GM12878 (cell line): ENCODE results near the gene TRPM6. TPM values are rescaled to one million over a fixed set of nuclear protein-coding genes. Genes with fewer than 3 reads are reported as not detected.

ENCODE experiments used
- ATAC-seq: fragments of 200-7000 bp; cut with Tn5 transposase; 3 replicates; pipeline ENCODE4 v1.9.1; 2020; ENCODE audit warnings: mild to moderate bottlenecking, moderate library complexity
- BruUV-seq: library from RNA; stranded (reverse); fragments of 400-500 nt; replicated peaks from 2 replicates; lab custom pipeline; 2021; lab: Mats Ljungman, UMichigan
- CTCF ChIA-PET: fragments of 300-600 bp; sonication (Branson Sonifier 250); formaldehyde crosslinking; extraction: SDS; loops from one replicate; lab custom pipeline; 2021; ENCODE audit warnings: inconsistent platforms; lab: Yijun Ruan, JAX
- POLR2A ChIA-PET: fragments of 350-600 bp; formaldehyde crosslinking; extraction: SDS; loops from one replicate; lab custom pipeline; 2021; ENCODE audit warnings: inconsistent platforms; lab: Charles Lee
- RAD21 ChIA-PET: fragments of 300-600 bp; sonication (Branson Sonifier 250); formaldehyde crosslinking; loops from one replicate; lab custom pipeline; 2023; ENCODE audit warnings: antibody characterized with exemption; ENCODE audit not compliant: unreplicated experiment; lab: Charles Lee
- SMC1A ChIA-PET: fragments of 300-600 bp; sonication (Branson Sonifier 250); formaldehyde crosslinking; loops from one replicate; lab custom pipeline; 2023; ENCODE audit not compliant: unreplicated experiment, uncharacterized antibody; lab: Charles Lee
- DNase-seq: peaks from one replicate; pipeline ENCODE4 v3.0.0-alpha.2; 2011; ENCODE audit warnings: low read depth, low spot score
- FAIRE-seq: peaks from 3 replicates; lab custom pipeline; 2011; peaks lifted over from hg19 to GRCh38; lab: Jason Lieb, UNC
- H2AFZ ChIP-seq: 2 replicates; pipeline ENCODE4 v1.6.0; 2011; ENCODE audit warnings: low read depth, low read length, control low read depth; ENCODE audit not compliant: control insufficient read depth
- H3K27ac ChIP-seq: 2 replicates; pipeline ENCODE4 v1.5.1; 2011; ENCODE audit warnings: control low read depth; ENCODE audit not compliant: control insufficient read depth, insufficient read depth
- H3K27me3 ChIP-seq, 2 experiments: replicated peaks in 1 of 2; 2 replicates each; pipeline versions ENCODE4 v1.6.0 to v1.6.1; 2011; ENCODE audit warnings: low read length in 1 of 2; ENCODE audit not compliant: control insufficient read depth in 2 of 2, insufficient read depth in 2 of 2
- H3K36me3 ChIP-seq, 2 experiments: 2 replicates each; pipeline ENCODE4 v1.5.1; 2011; ENCODE audit warnings: low read length in 1 of 2; ENCODE audit not compliant: control insufficient read depth in 2 of 2, insufficient read depth in 2 of 2
- H3K4me1 ChIP-seq: 2 replicates; pipeline ENCODE4 v1.6.1; 2011; ENCODE audit warnings: mild to moderate bottlenecking, low read length, moderate library complexity, mixed read lengths; ENCODE audit not compliant: control insufficient read depth, insufficient read depth
- H3K4me2 ChIP-seq: 2 replicates; pipeline ENCODE4 v1.6.0; 2011; ENCODE audit warnings: control low read depth; ENCODE audit not compliant: control insufficient read depth, insufficient read depth
- H3K4me3 ChIP-seq: fragments of 200-600 bp; sonication (generic); 2 replicates; pipeline ENCODE4 v1.5.1; 2016
- H3K79me2 ChIP-seq: 2 replicates; pipeline ENCODE4 v1.6.0; 2011; ENCODE audit warnings: low read length; ENCODE audit not compliant: control insufficient read depth, insufficient read depth
- H3K9ac ChIP-seq: 2 replicates; pipeline ENCODE4 v1.8.0; 2011; ENCODE audit warnings: low read length, control low read depth, mixed read lengths; ENCODE audit not compliant: control insufficient read depth, insufficient read depth
- H3K9me3 ChIP-seq: replicated peaks from 3 replicates; pipeline ENCODE4 v1.5.1; 2011; ENCODE audit warnings: mild to moderate bottlenecking, low read length; ENCODE audit not compliant: control insufficient read depth, insufficient read depth
- H4K20me1 ChIP-seq: 2 replicates; pipeline ENCODE4 v1.6.0; 2011; ENCODE audit not compliant: control insufficient read depth, insufficient read depth
- BACH1 ChIP-seq: fragments of 450-650 bp; IDR thresholded peaks from 2 replicates; pipeline ENCODE4 v1.6.1; 2017; ENCODE audit warnings: mild to moderate bottlenecking, borderline replicate concordance
- HCFC1 ChIP-seq: fragments of 150-350 bp; IDR thresholded peaks from 2 replicates; pipeline ENCODE4 v1.6.1; 2014; ENCODE audit warnings: low read length
- HDGF ChIP-seq: fragments of 450-650 bp; IDR thresholded peaks from 2 replicates; pipeline ENCODE4 v1.6.1; 2016; ENCODE audit warnings: antibody characterized with exemption
- NFXL1 ChIP-seq: fragments of 450-650 bp; IDR thresholded peaks from 2 replicates; pipeline ENCODE4 v1.6.1; 2017; ENCODE audit warnings: antibody characterized with exemption, mild to moderate bottlenecking, borderline replicate concordance
- WGBS: methylation state at CpG from one replicate; pipeline ENCODE4 v1.1.6; 2016; ENCODE audit warnings: low lambda C conversion rate; ENCODE audit not compliant: insufficient replicate concordance, insufficient coverage; ENCODE audit errors: missing lambda C conversion rate; 5-methylcytosine and 5-hydroxymethylcytosine counted together
- in situ Hi-C: fragments of 300-500 bp; cut with MboI; formaldehyde crosslinking; loops from 9 replicates; pipeline ENCODE4 v1.14.3; 2018; ENCODE audit warnings: mixed read lengths
- intact Hi-C: fragments of 100-400 bp; cut with micrococcal nuclease; formaldehyde crosslinking; loops from one replicate; pipeline ENCODE4 v1.14.2; 2022; ENCODE audit not compliant: unreplicated experiment
- polyA plus RNA-seq, 11 experiments: library from polyadenylated mRNA; depleted of rRNA in 4 of 11; unstranded in 6 of 11; stranded (reverse) in 5 of 11; fragments of >200 nt; fragmentation: Nextera tagmentation in 4 of 11; fragmentation: Illumina TruSeq in 1 of 11; extraction: Ambion mirVana in 4 of 11; extraction: Trizol in 1 of 11; gene quantifications; 1 replicate in 1 of 11; 2 replicates in 10 of 11; pipeline versions ENCODE4 v1.2.1 to v1.2.3, GENCODE V29; 2011 to 2016; ENCODE audit warnings: inconsistent platforms in 2 of 11, missing spikeins in 2 of 11, low read depth in 1 of 11
- total RNA-seq, 4 experiments: library from RNA; depleted of rRNA in 3 of 4; stranded (reverse); fragments of >200 nt in 3 of 4; fragmentation: Illumina TruSeq in 1 of 4; extraction: Trizol in 1 of 4; gene quantifications; 2 replicates each; pipeline versions ENCODE4 v1.2.1 to v1.2.3, GENCODE V29; 2013 to 2021
- TF ChIP-seq, protein P1 (sequence below): fragments of 450-650 bp; IDR thresholded peaks from 2 replicates; pipeline ENCODE4 v1.6.1; 2017; ENCODE audit warnings: low read depth, mild to moderate bottlenecking, moderate library complexity
- TF ChIP-seq, protein P2 (sequence below): fragments of 450-650 bp; IDR thresholded peaks from 2 replicates; pipeline ENCODE4 v1.6.1; 2018; ENCODE audit warnings: mild to moderate bottlenecking, low read depth, moderate library complexity; ENCODE audit not compliant: partially characterized antibody

The TRPM6 gene
- total and polyA plus RNA-seq, 10 of the 15 experiments (the other 5 are each of a cell fraction or from before 2014, with no cell fraction given): under 0.01 to 0.34 (median 0.05) TPM; not detected in 1

DNA sequence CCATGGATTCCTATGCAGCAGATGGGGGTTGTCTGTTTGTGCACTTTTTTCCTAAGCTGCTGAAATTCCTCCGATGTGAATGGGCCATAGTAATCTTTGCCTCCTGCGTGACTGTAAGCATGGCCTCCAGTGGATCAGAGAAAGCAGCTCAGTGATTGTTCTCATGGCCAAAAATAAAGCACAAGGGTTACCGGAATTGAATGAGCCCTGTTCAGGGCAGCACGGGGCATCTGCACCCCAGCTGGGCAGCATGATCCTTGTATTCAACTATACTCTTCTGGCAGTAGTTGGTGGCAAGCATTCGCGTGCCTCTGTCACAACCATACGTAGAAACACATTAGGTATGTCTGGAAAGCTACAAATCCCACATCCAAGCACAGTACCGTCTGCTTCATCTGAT lies 196.7 kb downstream of the TRPM6 start:
- no peak for FAIRE-seq
- POLR2A ChIA-PET: no interaction called here
- BruUV-seq: no TSS peak

More for the DNA sequence above, 196.7 kb downstream of the TRPM6 start:
- TF ChIP-seq HCFC1 (no peak), HDGF (no peak), NFXL1 (no peak), BACH1 (no peak)
- TF ChIP-seq, protein P1, sequence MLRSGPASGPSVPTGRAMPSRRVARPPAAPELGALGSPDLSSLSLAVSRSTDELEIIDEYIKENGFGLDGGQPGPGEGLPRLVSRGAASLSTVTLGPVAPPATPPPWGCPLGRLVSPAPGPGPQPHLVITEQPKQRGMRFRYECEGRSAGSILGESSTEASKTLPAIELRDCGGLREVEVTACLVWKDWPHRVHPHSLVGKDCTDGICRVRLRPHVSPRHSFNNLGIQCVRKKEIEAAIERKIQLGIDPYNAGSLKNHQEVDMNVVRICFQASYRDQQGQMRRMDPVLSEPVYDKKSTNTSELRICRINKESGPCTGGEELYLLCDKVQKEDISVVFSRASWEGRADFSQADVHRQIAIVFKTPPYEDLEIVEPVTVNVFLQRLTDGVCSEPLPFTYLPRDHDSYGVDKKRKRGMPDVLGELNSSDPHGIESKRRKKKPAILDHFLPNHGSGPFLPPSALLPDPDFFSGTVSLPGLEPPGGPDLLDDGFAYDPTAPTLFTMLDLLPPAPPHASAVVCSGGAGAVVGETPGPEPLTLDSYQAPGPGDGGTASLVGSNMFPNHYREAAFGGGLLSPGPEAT: no peak
- TF ChIP-seq, protein P2, sequence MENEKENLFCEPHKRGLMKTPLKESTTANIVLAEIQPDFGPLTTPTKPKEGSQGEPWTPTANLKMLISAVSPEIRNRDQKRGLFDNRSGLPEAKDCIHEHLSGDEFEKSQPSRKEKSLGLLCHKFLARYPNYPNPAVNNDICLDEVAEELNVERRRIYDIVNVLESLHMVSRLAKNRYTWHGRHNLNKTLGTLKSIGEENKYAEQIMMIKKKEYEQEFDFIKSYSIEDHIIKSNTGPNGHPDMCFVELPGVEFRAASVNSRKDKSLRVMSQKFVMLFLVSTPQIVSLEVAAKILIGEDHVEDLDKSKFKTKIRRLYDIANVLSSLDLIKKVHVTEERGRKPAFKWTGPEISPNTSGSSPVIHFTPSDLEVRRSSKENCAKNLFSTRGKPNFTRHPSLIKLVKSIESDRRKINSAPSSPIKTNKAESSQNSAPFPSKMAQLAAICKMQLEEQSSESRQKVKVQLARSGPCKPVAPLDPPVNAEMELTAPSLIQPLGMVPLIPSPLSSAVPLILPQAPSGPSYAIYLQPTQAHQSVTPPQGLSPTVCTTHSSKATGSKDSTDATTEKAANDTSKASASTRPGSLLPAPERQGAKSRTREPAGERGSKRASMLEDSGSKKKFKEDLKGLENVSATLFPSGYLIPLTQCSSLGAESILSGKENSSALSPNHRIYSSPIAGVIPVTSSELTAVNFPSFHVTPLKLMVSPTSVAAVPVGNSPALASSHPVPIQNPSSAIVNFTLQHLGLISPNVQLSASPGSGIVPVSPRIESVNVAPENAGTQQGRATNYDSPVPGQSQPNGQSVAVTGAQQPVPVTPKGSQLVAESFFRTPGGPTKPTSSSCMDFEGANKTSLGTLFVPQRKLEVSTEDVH: no peak
- TF ChIP-seq, all 136 proteins: peak for 0
- H3K9me3 ChIP-seq: no peaks in the 10 kb centered on the region
- H3K9ac ChIP-seq: no peak overlapping the region
- ChIA-PET RAD21 (no interaction called here), SMC1A (no interaction called here), CTCF (no interaction called here)
- in situ Hi-C loops: no loop called here
- no peak overlapping the region for H3K4me3 ChIP-seq
- no peaks in the 10 kb centered on the region for H4K20me1 ChIP-seq
- no peak overlapping the region for H3K4me2 ChIP-seq
- no peak for DNase-seq
- no peak overlapping the region for H2AFZ ChIP-seq
- intact Hi-C loops: no loop called here
- no peaks in the 10 kb centered on the region for H3K36me3 ChIP-seq
- H3K4me1 ChIP-seq: no peaks in the 10 kb centered on the region
- no peaks in the 10 kb centered on the region for H3K79me2 ChIP-seq
- H3K27ac ChIP-seq: no peak overlapping the region
- H3K27me3 ChIP-seq: no peaks in the 10 kb centered on the region; a peak in 1 of 4 replicates
- no peak for ATAC-seq
- WGBS: 26% methylated on average over 8 of the region's 8 CpGs
